ENCODE results near the gene LRRC42. TPM values are rescaled to one million over a fixed set of nuclear protein-coding genes. Genes with fewer than 3 reads are reported as not detected.

LRRC42 gene
- total RNA-seq, 1 donor from 2014 or later = 63.5 TPM

- Mint-ChIP-seq H3K9me3 (ENCODE audit: low read depth) (peaks cover 6% of the 10 kb centered on the region), H3K4me1 (ENCODE audit: low read depth) (peaks cover 1% of the 10 kb centered on the region), H3K27ac (no peak overlapping the region), H3K4me3 (ENCODE audit: low read depth) (no peak overlapping the region), H3K27me3 (peaks cover 6% of the 10 kb centered on the region), H3K36me3 (ENCODE audit: insufficient read depth) (no peaks in the 10 kb centered on the region)
- no peak for DNase-seq (ENCODE audit: low spot score, unreplicated experiment)
- no peak for TF ChIP-seq CTCF (IDR thresholded peaks at IDR 0.05; ENCODE audit: unreplicated experiment)
These were observed 61.5 kb downstream of the LRRC42 start for GRCh38 chr1:54007613-54008012.

- Mint-ChIP-seq H3K4me3 (ENCODE audit: low read depth) (no peak overlapping the region), H3K27me3 (peaks cover 6% of the 10 kb centered on the region), H3K27ac (no peak overlapping the region), H3K4me1 (ENCODE audit: low read depth) (peaks cover 3% of the 10 kb centered on the region), H3K36me3 (ENCODE audit: insufficient read depth) (no peaks in the 10 kb centered on the region), H3K9me3 (ENCODE audit: low read depth) (peaks cover 3% of the 10 kb centered on the region)
- no peak for DNase-seq (ENCODE audit: low spot score, unreplicated experiment)
- TF ChIP-seq CTCF (IDR thresholded peaks at IDR 0.05; ENCODE audit: unreplicated experiment) = no peak
These were observed 62.7 kb downstream of the LRRC42 start for GRCh38 chr1:54008876-54009275.

- TF ChIP-seq CTCF (IDR thresholded peaks at IDR 0.05; ENCODE audit: unreplicated experiment) = no peak
- Mint-ChIP-seq H3K9me3 (ENCODE audit: low read depth) (peaks cover 3% of the 10 kb centered on the region), H3K27ac (peak overlapping the region; percentile 39), H3K4me3 (ENCODE audit: low read depth) (no peak overlapping the region), H3K27me3 (peaks cover 6% of the 10 kb centered on the region), H3K36me3 (ENCODE audit: insufficient read depth) (no peaks in the 10 kb centered on the region), H3K4me1 (ENCODE audit: low read depth) (peaks cover 3% of the 10 kb centered on the region)
- no peak for DNase-seq (ENCODE audit: low spot score, unreplicated experiment)
These were observed 63.3 kb downstream of the LRRC42 start for GRCh38 chr1:54009406-54009805.

GRCh38 chr1:54010415-54011117 lies 64.4 kb downstream of the LRRC42 start:
- Mint-ChIP-seq H3K36me3 (ENCODE audit: insufficient read depth) (no peaks in the 10 kb centered on the region), H3K4me1 (ENCODE audit: low read depth) (peaks cover 3% of the 10 kb centered on the region), H3K27me3 (peaks cover 6% of the 10 kb centered on the region), H3K27ac (no peak overlapping the region), H3K9me3 (ENCODE audit: low read depth) (peaks cover 2% of the 10 kb centered on the region), H3K4me3 (ENCODE audit: low read depth) (no peak overlapping the region)
- no peak for TF ChIP-seq CTCF (IDR thresholded peaks at IDR 0.05; ENCODE audit: unreplicated experiment)
- DNase-seq (ENCODE audit: low spot score, unreplicated experiment) = no peak

GRCh38 chr1:54011316-54012007 lies 65.3 kb downstream of the LRRC42 start:
- DNase-seq (ENCODE audit: low spot score, unreplicated experiment) = no peak
- H3K36me3 Mint-ChIP-seq (ENCODE audit: insufficient read depth) = no peaks in the 10 kb centered on the region
- TF ChIP-seq CTCF (IDR thresholded peaks at IDR 0.05; ENCODE audit: unreplicated experiment) = no peak
- no peak overlapping the region for H3K4me3 Mint-ChIP-seq (ENCODE audit: low read depth)
- H3K27ac Mint-ChIP-seq = no peak overlapping the region
- H3K27me3 Mint-ChIP-seq = peaks cover 6% of the 10 kb centered on the region
- H3K4me1 Mint-ChIP-seq (ENCODE audit: low read depth) = peaks cover 8% of the 10 kb centered on the region
- H3K9me3 Mint-ChIP-seq (ENCODE audit: low read depth) = no peaks in the 10 kb centered on the region
